ENCODE results near the gene ATP5ME. TPM values are rescaled to one million over a fixed set of nuclear protein-coding genes. Genes with fewer than 3 reads are reported as not detected.

ATP5ME gene
- total and polyA plus RNA-seq, 2 of the 13 experiments (the other 11 are each of a cell fraction or from before 2014, with no cell fraction given): 305 to 753 TPM

GRCh38 chr4:673349-674091 is 556 bp downstream of the ATP5ME start (continued):
- TF ChIP-seq MLX (CRISPR knock-in tag; IDR thresholded peaks at IDR 0.05) (no peak), AGO2 (optimal IDR thresholded peaks at IDR 0.05; ENCODE audit: low read depth, low read length) (peak; percentile 56), ZNF605 (CRISPR knock-in tag; IDR thresholded peaks at IDR 0.05) (peak; percentile 62), ZNF510 (CRISPR knock-in tag; IDR thresholded peaks at IDR 0.05; ENCODE audit: low read depth) (0 out of 2 replicates have a peak, but pooled peaks have one; percentile 26), LBX2 (CRISPR knock-in tag; IDR thresholded peaks at IDR 0.05; ENCODE audit: borderline replicate concordance) (no peak), HDAC1 (CRISPR knock-in tag; IDR thresholded peaks at IDR 0.05) (peak; percentile 29; the same call in 1 of the 2 replicates), ARNT (IDR thresholded peaks at IDR 0.05) (no peak), NR2F6 (IDR thresholded peaks at IDR 0.05) (peak; percentile 41; the same call in 1 of the 2 replicates), NR2F6 (CRISPR knock-in tag; IDR thresholded peaks at IDR 0.05) (peak; percentile 16; the same call in 1 of the 2 replicates), U2AF1 (optimal IDR thresholded peaks at IDR 0.05; ENCODE audit: low read depth, low read length) (no peak), PAX8 (CRISPR knock-in tag; IDR thresholded peaks at IDR 0.05; ENCODE audit: borderline replicate concordance) (0 out of 2 replicates have a peak, but pooled peaks have one; percentile 5), ESRRA (CRISPR knock-in tag; IDR thresholded peaks at IDR 0.05; ENCODE audit: low read depth) (0 out of 2 replicates have a peak, but pooled peaks have one; percentile 39), TBX2 (CRISPR knock-in tag; IDR thresholded peaks at IDR 0.05; ENCODE audit: borderline replicate concordance) (peak; percentile 39; the same call in 1 of the 2 replicates), ZMYM4 (CRISPR knock-in tag; IDR thresholded peaks at IDR 0.05) (peak; percentile 8; the same call in 1 of the 2 replicates), ZNF543 (CRISPR knock-in tag; IDR thresholded peaks at IDR 0.05) (peak; percentile 14; the same call in 1 of the 2 replicates), YEATS4 (CRISPR knock-in tag; IDR thresholded peaks at IDR 0.05; ENCODE audit: borderline replicate concordance) (peak; percentile 47; the same call in 1 of the 2 replicates)
- TF ChIP-seq, protein P1, sequence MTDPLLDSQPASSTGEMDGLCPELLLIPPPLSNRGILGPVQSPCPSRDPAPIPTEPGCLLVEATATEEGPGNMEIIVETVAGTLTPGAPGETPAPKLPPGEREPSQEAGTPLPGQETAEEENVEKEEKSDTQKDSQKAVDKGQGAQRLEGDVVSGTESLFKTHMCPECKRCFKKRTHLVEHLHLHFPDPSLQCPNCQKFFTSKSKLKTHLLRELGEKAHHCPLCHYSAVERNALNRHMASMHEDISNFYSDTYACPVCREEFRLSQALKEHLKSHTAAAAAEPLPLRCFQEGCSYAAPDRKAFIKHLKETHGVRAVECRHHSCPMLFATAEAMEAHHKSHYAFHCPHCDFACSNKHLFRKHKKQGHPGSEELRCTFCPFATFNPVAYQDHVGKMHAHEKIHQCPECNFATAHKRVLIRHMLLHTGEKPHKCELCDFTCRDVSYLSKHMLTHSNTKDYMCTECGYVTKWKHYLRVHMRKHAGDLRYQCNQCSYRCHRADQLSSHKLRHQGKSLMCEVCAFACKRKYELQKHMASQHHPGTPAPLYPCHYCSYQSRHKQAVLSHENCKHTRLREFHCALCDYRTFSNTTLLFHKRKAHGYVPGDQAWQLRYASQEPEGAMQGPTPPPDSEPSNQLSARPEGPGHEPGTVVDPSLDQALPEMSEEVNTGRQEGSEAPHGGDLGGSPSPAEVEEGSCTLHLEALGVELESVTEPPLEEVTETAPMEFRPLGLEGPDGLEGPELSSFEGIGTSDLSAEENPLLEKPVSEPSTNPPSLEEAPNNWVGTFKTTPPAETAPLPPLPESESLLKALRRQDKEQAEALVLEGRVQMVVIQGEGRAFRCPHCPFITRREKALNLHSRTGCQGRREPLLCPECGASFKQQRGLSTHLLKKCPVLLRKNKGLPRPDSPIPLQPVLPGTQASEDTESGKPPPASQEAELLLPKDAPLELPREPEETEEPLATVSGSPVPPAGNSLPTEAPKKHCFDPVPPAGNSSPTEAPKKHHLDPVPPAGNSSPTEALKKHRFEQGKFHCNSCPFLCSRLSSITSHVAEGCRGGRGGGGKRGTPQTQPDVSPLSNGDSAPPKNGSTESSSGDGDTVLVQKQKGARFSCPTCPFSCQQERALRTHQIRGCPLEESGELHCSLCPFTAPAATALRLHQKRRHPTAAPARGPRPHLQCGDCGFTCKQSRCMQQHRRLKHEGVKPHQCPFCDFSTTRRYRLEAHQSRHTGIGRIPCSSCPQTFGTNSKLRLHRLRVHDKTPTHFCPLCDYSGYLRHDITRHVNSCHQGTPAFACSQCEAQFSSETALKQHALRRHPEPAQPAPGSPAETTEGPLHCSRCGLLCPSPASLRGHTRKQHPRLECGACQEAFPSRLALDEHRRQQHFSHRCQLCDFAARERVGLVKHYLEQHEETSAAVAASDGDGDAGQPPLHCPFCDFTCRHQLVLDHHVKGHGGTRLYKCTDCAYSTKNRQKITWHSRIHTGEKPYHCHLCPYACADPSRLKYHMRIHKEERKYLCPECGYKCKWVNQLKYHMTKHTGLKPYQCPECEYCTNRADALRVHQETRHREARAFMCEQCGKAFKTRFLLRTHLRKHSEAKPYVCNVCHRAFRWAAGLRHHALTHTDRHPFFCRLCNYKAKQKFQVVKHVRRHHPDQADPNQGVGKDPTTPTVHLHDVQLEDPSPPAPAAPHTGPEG (CRISPR knock-in tag; IDR thresholded peaks at IDR 0.05): 0 out of 2 replicates have a peak, but pooled peaks have one; percentile 5
- TF ChIP-seq, protein P2, sequence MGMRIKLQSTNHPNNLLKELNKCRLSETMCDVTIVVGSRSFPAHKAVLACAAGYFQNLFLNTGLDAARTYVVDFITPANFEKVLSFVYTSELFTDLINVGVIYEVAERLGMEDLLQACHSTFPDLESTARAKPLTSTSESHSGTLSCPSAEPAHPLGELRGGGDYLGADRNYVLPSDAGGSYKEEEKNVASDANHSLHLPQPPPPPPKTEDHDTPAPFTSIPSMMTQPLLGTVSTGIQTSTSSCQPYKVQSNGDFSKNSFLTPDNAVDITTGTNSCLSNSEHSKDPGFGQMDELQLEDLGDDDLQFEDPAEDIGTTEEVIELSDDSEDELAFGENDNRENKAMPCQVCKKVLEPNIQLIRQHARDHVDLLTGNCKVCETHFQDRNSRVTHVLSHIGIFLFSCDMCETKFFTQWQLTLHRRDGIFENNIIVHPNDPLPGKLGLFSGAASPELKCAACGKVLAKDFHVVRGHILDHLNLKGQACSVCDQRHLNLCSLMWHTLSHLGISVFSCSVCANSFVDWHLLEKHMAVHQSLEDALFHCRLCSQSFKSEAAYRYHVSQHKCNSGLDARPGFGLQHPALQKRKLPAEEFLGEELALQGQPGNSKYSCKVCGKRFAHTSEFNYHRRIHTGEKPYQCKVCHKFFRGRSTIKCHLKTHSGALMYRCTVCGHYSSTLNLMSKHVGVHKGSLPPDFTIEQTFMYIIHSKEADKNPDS (CRISPR knock-in tag; IDR thresholded peaks at IDR 0.05): 0 out of 2 replicates have a peak, but pooled peaks have one; percentile 42
- TF ChIP-seq, protein P3, sequence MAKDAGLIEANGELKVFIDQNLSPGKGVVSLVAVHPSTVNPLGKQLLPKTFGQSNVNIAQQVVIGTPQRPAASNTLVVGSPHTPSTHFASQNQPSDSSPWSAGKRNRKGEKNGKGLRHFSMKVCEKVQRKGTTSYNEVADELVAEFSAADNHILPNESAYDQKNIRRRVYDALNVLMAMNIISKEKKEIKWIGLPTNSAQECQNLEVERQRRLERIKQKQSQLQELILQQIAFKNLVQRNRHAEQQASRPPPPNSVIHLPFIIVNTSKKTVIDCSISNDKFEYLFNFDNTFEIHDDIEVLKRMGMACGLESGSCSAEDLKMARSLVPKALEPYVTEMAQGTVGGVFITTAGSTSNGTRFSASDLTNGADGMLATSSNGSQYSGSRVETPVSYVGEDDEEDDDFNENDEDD (CRISPR knock-in tag; IDR thresholded peaks at IDR 0.05; ENCODE audit: borderline replicate concordance): peak; percentile 88; the same call in 1 of the 2 replicates

Measured in HepG2 (cell line).